Lower leg skin (tissue), 3 donors: ENCODE measurements around the gene YJEFN3.

Source experiments
- CTCF ChIP-seq, 3 donors: fragments of 450-650 bp; IDR thresholded peaks; one replicate each; pipeline ENCODE4 v1.5.1; 2016; ENCODE audit warnings: antibody characterized with exemption in 3 of 3, mild to moderate bottlenecking in 3 of 3, moderate library complexity in 2 of 3
- POLR2A ChIP-seq, 2 donors: fragments of 450-650 bp; IDR thresholded peaks; one replicate each; pipeline ENCODE4 v1.6.1; 2016 to 2017; ENCODE audit warnings: antibody characterized with exemption in 2 of 2, mild to moderate bottlenecking in 1 of 2, moderate library complexity in 1 of 2

GRCh38 chr19:19545707-19546106, 17.0 kb downstream of the YJEFN3 start:
- no peak for TF ChIP-seq POLR2A (IDR thresholded peaks at IDR 0.05)
- TF ChIP-seq CTCF (IDR thresholded peaks at IDR 0.05), result no peak
